ENCODE results near the gene ASXL1.

GRCh38 chr20:32440758-32441078 lies 82.6 kb downstream of the ASXL1 start:
- TF ChIP-seq POLR2AphosphoS5 (IDR thresholded peaks at IDR 0.05; ENCODE audit: low read depth, low read length), result no peak
- no peak for TF ChIP-seq TAF1 (IDR thresholded peaks at IDR 0.05; ENCODE audit: borderline replicate concordance, insufficient read depth, low read length)
- TF ChIP-seq, protein P1, sequence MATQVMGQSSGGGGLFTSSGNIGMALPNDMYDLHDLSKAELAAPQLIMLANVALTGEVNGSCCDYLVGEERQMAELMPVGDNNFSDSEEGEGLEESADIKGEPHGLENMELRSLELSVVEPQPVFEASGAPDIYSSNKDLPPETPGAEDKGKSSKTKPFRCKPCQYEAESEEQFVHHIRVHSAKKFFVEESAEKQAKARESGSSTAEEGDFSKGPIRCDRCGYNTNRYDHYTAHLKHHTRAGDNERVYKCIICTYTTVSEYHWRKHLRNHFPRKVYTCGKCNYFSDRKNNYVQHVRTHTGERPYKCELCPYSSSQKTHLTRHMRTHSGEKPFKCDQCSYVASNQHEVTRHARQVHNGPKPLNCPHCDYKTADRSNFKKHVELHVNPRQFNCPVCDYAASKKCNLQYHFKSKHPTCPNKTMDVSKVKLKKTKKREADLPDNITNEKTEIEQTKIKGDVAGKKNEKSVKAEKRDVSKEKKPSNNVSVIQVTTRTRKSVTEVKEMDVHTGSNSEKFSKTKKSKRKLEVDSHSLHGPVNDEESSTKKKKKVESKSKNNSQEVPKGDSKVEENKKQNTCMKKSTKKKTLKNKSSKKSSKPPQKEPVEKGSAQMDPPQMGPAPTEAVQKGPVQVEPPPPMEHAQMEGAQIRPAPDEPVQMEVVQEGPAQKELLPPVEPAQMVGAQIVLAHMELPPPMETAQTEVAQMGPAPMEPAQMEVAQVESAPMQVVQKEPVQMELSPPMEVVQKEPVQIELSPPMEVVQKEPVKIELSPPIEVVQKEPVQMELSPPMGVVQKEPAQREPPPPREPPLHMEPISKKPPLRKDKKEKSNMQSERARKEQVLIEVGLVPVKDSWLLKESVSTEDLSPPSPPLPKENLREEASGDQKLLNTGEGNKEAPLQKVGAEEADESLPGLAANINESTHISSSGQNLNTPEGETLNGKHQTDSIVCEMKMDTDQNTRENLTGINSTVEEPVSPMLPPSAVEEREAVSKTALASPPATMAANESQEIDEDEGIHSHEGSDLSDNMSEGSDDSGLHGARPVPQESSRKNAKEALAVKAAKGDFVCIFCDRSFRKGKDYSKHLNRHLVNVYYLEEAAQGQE (IDR thresholded peaks at IDR 0.05; ENCODE audit: insufficient read depth in 1 of 2, low read depth in 2 of 2, low read length in 2 of 2), result no peak
- TF ChIP-seq SIN3A (IDR thresholded peaks at IDR 0.05; ENCODE audit: borderline replicate concordance, insufficient read depth, low read length), result no peak
- no peak for TF ChIP-seq FOXP2 (optimal IDR thresholded peaks at IDR 0.05; ENCODE audit: borderline replicate concordance, extremely low read depth, extremely low read length, insufficient read depth)

All from PFSK-1 (cell line).